ENCODE data around the gene CACNA2D3.

DNA sequence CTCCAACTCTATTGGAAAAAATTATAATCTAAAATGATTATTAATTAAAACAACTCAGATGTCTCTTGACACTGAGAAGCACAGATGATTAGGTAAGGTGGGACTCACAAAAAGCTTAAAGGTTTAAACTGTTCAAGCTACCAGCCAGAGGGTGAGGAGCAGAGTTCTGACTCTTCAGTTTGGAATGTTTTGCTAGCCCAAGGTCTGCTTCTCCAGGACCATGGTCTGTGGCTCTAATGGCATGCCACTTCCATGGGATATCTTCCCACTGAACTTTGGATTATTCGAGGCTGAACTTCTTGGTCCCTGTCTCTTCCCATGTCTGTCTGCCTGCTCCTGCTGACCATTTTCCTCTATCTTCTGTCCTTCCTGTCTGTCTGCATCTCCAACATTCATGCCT is 49.2 kb downstream of the CACNA2D3 start:
- TF ChIP-seq, protein P1, sequence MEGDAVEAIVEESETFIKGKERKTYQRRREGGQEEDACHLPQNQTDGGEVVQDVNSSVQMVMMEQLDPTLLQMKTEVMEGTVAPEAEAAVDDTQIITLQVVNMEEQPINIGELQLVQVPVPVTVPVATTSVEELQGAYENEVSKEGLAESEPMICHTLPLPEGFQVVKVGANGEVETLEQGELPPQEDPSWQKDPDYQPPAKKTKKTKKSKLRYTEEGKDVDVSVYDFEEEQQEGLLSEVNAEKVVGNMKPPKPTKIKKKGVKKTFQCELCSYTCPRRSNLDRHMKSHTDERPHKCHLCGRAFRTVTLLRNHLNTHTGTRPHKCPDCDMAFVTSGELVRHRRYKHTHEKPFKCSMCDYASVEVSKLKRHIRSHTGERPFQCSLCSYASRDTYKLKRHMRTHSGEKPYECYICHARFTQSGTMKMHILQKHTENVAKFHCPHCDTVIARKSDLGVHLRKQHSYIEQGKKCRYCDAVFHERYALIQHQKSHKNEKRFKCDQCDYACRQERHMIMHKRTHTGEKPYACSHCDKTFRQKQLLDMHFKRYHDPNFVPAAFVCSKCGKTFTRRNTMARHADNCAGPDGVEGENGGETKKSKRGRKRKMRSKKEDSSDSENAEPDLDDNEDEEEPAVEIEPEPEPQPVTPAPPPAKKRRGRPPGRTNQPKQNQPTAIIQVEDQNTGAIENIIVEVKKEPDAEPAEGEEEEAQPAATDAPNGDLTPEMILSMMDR (conservative IDR thresholded peaks at IDR 0.05 in 1 of 2, IDR thresholded peaks at IDR 0.05 in 1 of 2; ENCODE audit: extremely low read depth in 1 of 2, insufficient read depth in 1 of 2, low read depth in 1 of 2, low read length in 2 of 2) = no peak
- TF ChIP-seq EZH2 (IDR thresholded peaks at IDR 0.05; ENCODE audit: borderline replicate concordance, low read length) = no peak
